ENCODE data around the gene NFATC3. TPM values are rescaled to one million over a fixed set of nuclear protein-coding genes. Genes with fewer than 3 reads are reported as not detected.

Gene NFATC3
- total and polyA plus RNA-seq, 2 of the 8 experiments (the other 6 are each of a cell fraction or from before 2014, with no cell fraction given) = 17.6 to 34.5 TPM

GRCh38 chr16:68226116-68226515, 140.9 kb downstream of the NFATC3 start (continued):
- TF ChIP-seq ATF3 (IDR thresholded peaks at IDR 0.05; ENCODE audit: insufficient read depth, low read depth, low read length) (no peak), EGR1 (IDR thresholded peaks at IDR 0.05; ENCODE audit: borderline replicate concordance, low read depth, low read length) (no peak)

Measured in H1 (cell line).